ENCODE data around the gene NEB.
"Not testable (repeated sequence)": the region's sequence is repeated elsewhere in the genome, so short reads cannot be mapped to it uniquely, and the experiment has no call there.

NEB gene

DNA sequence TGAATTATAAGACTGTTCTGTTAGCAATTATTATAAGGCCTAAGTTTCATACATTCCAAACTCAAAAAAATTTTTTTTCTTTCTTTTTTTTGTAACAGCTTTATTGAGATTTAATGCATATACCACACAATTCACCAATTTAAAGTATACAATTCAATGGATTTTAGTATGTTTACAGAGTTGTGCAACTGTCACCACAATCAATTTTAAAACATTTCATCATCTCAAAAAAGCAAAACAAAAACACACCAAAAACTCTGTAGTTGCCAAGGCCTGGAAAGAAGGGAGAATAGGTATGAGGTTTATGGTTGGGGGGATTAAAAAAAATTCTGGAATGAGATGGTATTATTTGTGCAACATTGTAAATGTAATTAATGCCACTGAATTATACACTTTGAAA lies 36.1 kb downstream of the NEB start:
- not testable (repeated sequence) for H3K36me3 ChIP-seq (ENCODE audit: control insufficient read depth, insufficient read depth, low read length); H3K27ac ChIP-seq (ENCODE audit: low read depth, low read length, severe bottlenecking); H3K4me3 ChIP-seq (ENCODE audit: extremely low read depth, insufficient read depth, low read length, poor library complexity, severe bottlenecking); H3K9me3 ChIP-seq (ENCODE audit: control insufficient read depth, low read length); H3K4me1 ChIP-seq (ENCODE audit: control insufficient read depth, insufficient read depth, low read length, poor library complexity, severe bottlenecking)

DNA sequence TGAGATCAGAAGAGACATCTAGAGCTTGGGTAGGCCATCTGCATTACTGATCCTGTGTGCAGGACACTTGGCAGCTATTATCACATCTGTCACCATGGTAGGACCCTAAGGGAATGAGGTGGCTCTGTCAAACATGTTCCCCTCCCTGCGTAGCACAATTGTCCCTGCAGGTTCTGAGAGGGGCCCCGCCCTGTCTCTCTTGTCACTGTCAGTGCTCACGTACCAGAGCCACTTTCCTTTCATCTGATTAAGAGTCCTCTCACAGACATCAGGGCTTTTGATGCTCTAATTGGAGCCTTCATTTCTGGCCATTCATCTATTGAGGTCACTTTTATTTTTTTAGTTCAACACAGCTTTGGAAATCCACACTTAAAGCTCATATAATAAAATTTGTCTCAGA lies 38.5 kb downstream of the NEB start:
- Histone ChIP-seq H3K9me3 (ENCODE audit: control insufficient read depth, low read length) (no peaks in the 10 kb centered on the region), H3K4me3 (ENCODE audit: extremely low read depth, insufficient read depth, low read length, poor library complexity, severe bottlenecking) (no peak overlapping the region), H3K27ac (ENCODE audit: low read depth, low read length, severe bottlenecking) (no peak overlapping the region), H3K4me1 (ENCODE audit: control insufficient read depth, insufficient read depth, low read length, poor library complexity, severe bottlenecking) (no peaks in the 10 kb centered on the region), H3K36me3 (ENCODE audit: control insufficient read depth, insufficient read depth, low read length) (no peaks in the 10 kb centered on the region)
- WGBS, 2 experiments (ENCODE audit: insufficient coverage in 2 of 2): 82 to 88% methylated on average over 2 to 3 of the region's 3 CpGs

DNA sequence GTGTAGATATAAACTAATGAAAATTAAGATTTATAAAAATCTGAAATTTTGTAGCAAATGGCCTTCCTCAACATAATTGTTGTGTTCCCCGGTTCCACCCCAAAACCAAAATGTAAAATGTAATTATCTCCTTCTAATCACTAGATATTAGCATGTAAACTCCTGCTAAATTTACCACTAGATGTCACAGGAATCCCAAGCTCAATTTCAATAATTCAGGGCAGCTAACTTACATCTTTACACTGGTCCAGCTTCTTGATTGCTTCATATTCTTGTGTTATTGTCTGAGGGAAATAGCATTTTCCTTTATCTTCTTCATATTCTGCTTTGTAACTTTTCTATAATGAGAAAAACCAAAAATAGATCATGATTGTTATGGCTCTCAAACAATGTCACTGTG lies 42.6 kb downstream of the NEB start:
- no peaks in the 10 kb centered on the region for H3K36me3 ChIP-seq (ENCODE audit: control insufficient read depth, insufficient read depth, low read length)
- no peaks in the 10 kb centered on the region for H3K9me3 ChIP-seq (ENCODE audit: control insufficient read depth, low read length)
- H3K4me3 ChIP-seq (ENCODE audit: extremely low read depth, insufficient read depth, low read length, poor library complexity, severe bottlenecking): no peak overlapping the region
- H3K4me1 ChIP-seq (ENCODE audit: control insufficient read depth, insufficient read depth, low read length, poor library complexity, severe bottlenecking): no peaks in the 10 kb centered on the region
- H3K27ac ChIP-seq (ENCODE audit: low read depth, low read length, severe bottlenecking): no peak overlapping the region
- 100% methylated on average over 1 of the region's 1 CpG; no CpG with 5 or more reads in 1 of the 2 experiments for WGBS, 2 experiments (ENCODE audit: insufficient coverage in 2 of 2)

DNA sequence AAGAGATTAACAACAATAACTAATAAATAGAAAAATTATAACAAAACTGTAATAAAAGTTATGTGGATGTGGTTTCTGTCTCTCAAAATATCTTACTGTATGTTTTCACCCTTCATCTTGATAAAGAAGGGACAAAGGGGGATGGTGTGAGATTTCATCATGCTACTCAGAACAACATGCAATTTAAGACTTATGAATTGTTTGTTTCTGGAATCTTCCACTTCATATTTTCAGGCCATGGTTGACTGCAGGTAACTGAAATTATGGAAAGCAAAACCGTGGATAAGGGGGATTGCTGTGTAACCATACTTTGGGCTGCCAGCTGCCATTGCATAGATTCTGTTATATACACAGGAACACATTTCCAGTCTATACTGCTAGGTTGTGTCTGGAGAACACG lies 45.6 kb downstream of the NEB start:
- Histone ChIP-seq H3K9me3 (ENCODE audit: control insufficient read depth, low read length) (no peaks in the 10 kb centered on the region), H3K27ac (ENCODE audit: low read depth, low read length, severe bottlenecking) (no peak overlapping the region), H3K4me3 (ENCODE audit: extremely low read depth, insufficient read depth, low read length, poor library complexity, severe bottlenecking) (no peak overlapping the region), H3K36me3 (ENCODE audit: control insufficient read depth, insufficient read depth, low read length) (no peaks in the 10 kb centered on the region), H3K4me1 (ENCODE audit: control insufficient read depth, insufficient read depth, low read length, poor library complexity, severe bottlenecking) (no peaks in the 10 kb centered on the region)
- no CpG with 5 or more reads among the region's 2 CpGs for WGBS, 2 experiments (ENCODE audit: insufficient coverage in 2 of 2)

DNA sequence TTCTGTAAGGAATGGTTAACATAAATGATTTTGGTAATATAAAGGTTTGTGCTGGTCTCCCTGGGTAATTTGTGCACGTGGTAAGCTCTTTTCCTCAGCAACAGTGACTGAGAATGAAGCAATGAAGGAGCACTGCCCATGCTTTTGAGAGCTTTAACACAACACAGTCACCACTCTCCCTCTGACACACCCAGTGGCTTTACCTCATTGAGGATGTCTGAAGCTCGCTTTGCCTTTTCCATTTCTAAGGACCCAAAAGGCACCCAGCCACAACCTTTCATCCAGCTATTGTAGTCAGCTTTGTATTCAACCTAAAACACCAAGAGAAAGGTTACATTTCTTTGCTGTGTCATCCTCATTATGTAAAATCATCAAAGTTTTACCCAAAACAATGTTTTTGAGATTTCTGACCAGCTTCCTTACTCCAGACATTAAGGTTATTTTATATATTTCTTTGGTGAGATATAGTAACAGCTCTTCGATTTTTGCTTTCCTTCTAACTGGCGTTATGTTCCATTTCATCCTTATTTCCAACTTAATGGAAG lies 51.7 kb downstream of the NEB start:
- 63 to 65% methylated on average over 2 of the region's 4 CpGs for WGBS, 2 experiments (ENCODE audit: insufficient coverage in 2 of 2)
- no peaks in the 10 kb centered on the region for H3K9me3 ChIP-seq (ENCODE audit: control insufficient read depth, low read length)
- no peaks in the 10 kb centered on the region for H3K36me3 ChIP-seq (ENCODE audit: control insufficient read depth, insufficient read depth, low read length)
- no peak overlapping the region for H3K27ac ChIP-seq (ENCODE audit: low read depth, low read length, severe bottlenecking)
- no peak overlapping the region for H3K4me3 ChIP-seq (ENCODE audit: extremely low read depth, insufficient read depth, low read length, poor library complexity, severe bottlenecking)
- no peaks in the 10 kb centered on the region for H3K4me1 ChIP-seq (ENCODE audit: control insufficient read depth, insufficient read depth, low read length, poor library complexity, severe bottlenecking)

DNA sequence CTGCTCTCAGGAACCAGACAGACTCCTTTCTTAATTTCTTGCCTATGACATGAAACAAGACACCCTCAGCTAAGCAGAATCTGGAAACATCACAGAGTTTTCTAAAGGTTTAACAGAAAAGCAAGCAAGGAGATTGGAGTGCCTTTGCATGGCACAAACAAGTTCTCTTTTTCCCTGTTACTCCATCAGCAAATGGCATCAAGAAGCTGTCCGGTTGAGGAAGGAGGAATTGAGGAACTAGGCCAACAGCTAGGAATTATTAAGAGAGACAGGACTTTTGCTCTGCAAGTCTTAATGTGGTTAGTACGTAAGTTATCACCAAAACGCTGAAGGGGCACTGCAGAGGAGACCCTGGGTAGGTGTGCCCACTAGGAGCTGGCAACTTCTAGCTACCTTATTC lies 53.2 kb downstream of the NEB start:
- Histone ChIP-seq H3K9me3 (ENCODE audit: control insufficient read depth, low read length) (no peaks in the 10 kb centered on the region), H3K27ac (ENCODE audit: low read depth, low read length, severe bottlenecking) (no peak overlapping the region), H3K4me3 (ENCODE audit: extremely low read depth, insufficient read depth, low read length, poor library complexity, severe bottlenecking) (no peak overlapping the region), H3K4me1 (ENCODE audit: control insufficient read depth, insufficient read depth, low read length, poor library complexity, severe bottlenecking) (no peaks in the 10 kb centered on the region), H3K36me3 (ENCODE audit: control insufficient read depth, insufficient read depth, low read length) (no peaks in the 10 kb centered on the region)
- WGBS, 2 experiments (ENCODE audit: insufficient coverage in 2 of 2): 86 to 98% methylated on average over 2 to 3 of the region's 3 CpGs

DNA sequence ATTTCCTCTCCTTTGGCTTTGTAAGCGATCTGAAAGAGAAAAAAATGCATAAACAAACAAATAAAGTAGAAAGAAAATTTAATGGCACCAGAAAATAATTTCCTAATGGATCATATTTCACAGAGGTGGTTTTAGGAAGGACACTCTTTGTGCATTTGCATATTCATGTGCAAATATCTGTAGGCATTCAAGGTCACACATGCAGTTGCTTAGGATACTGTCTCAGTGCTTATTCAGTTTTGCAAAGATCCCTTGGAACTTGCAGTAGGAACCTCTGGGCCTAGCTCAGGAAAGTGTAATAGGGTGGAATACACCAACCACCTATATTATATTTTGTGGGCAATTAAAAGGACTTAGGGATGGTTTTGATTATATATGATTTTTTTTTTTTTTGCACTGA lies 54.3 kb downstream of the NEB start:
- H3K4me3 ChIP-seq (ENCODE audit: extremely low read depth, insufficient read depth, low read length, poor library complexity, severe bottlenecking): no peak overlapping the region
- WGBS, 2 experiments (ENCODE audit: insufficient coverage in 2 of 2): no CpG with 5 or more reads among the region's 1 CpG

DNA sequence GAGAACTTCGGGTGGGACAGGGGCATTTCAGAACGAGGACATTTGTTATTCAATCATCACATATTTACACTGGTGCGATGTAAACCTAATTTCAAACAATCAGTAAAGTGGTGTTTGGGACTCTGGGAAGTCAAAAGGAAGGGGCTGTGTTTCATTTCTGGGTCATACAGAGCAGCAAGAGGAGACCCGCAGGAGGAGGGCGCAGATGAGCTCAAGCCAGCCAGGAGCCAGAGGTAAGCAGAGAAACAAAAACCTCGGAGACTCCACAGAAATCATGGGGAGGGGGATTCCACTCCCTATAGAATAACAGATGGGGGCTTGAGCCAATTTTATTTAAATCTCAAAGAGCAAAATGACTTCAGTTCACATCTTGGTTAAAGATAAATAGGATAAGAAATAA lies 55.4 kb downstream of the NEB start:
- H3K9me3 ChIP-seq (ENCODE audit: control insufficient read depth, low read length): no peaks in the 10 kb centered on the region
- no peaks in the 10 kb centered on the region for H3K36me3 ChIP-seq (ENCODE audit: control insufficient read depth, insufficient read depth, low read length)
- no peak overlapping the region for H3K4me3 ChIP-seq (ENCODE audit: extremely low read depth, insufficient read depth, low read length, poor library complexity, severe bottlenecking)
- H3K27ac ChIP-seq (ENCODE audit: low read depth, low read length, severe bottlenecking): no peak overlapping the region
- no peaks in the 10 kb centered on the region for H3K4me1 ChIP-seq (ENCODE audit: control insufficient read depth, insufficient read depth, low read length, poor library complexity, severe bottlenecking)
- 76 to 82% methylated on average over 2 of the region's 6 CpGs for WGBS, 2 experiments (ENCODE audit: insufficient coverage in 2 of 2)

More for the DNA sequence above, 54.3 kb downstream of the NEB start:
- H3K36me3 ChIP-seq (ENCODE audit: control insufficient read depth, insufficient read depth, low read length): no peaks in the 10 kb centered on the region
- no peaks in the 10 kb centered on the region for H3K9me3 ChIP-seq (ENCODE audit: control insufficient read depth, low read length)
- no peaks in the 10 kb centered on the region for H3K4me1 ChIP-seq (ENCODE audit: control insufficient read depth, insufficient read depth, low read length, poor library complexity, severe bottlenecking)
- H3K27ac ChIP-seq (ENCODE audit: low read depth, low read length, severe bottlenecking): no peak overlapping the region

DNA sequence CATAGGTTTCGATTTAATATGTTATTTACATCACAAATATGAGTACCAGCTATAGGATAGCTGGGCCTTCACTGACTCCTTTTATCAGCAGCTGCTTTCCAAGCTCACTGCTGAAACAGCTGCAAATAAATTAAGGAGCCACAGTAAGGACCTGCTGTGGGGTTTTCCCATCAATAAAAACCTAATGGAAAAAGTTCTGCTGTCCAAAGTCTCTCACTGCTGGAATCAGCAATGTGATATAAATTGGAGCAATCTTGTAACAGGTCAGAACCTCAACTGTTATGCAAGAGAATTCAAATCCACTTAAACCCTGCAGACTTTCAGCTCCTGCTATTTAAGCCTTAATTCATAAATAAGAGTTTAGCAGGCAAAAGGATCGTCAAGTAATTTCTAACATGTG lies 61.3 kb downstream of the NEB start:
- WGBS, 2 experiments (ENCODE audit: insufficient coverage in 2 of 2): no CpG with 5 or more reads among the region's 2 CpGs
- Histone ChIP-seq H3K9me3 (ENCODE audit: control insufficient read depth, low read length) (no peaks in the 10 kb centered on the region), H3K36me3 (ENCODE audit: control insufficient read depth, insufficient read depth, low read length) (no peaks in the 10 kb centered on the region), H3K4me1 (ENCODE audit: control insufficient read depth, insufficient read depth, low read length, poor library complexity, severe bottlenecking) (peaks cover 10% of the 10 kb centered on the region), H3K27ac (ENCODE audit: low read depth, low read length, severe bottlenecking) (no peak overlapping the region), H3K4me3 (ENCODE audit: extremely low read depth, insufficient read depth, low read length, poor library complexity, severe bottlenecking) (no peak overlapping the region)

DNA sequence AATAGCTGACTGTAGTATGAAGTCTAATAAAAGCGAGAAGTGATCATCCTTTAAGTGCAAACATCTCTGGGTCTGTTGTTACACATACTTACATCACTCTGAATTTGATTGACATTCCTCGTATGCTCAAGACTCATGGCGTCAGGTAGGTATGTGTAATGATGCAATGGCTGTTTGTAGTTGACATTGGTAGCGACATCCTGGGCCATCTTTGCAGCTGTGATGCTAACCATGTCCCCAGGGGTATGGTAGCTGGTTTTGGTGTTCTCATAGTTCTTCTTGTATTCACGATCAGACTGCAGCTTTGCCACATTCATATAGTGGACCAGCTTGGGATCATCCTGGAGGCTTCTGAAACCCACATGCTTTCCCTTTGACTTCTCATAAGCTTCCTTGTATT lies 62.0 kb downstream of the NEB start:
- H3K9me3 ChIP-seq (ENCODE audit: control insufficient read depth, low read length): no peaks in the 10 kb centered on the region
- H3K4me1 ChIP-seq (ENCODE audit: control insufficient read depth, insufficient read depth, low read length, poor library complexity, severe bottlenecking): peaks cover 10% of the 10 kb centered on the region
- no peak overlapping the region for H3K27ac ChIP-seq (ENCODE audit: low read depth, low read length, severe bottlenecking)
- no peaks in the 10 kb centered on the region for H3K36me3 ChIP-seq (ENCODE audit: control insufficient read depth, insufficient read depth, low read length)
- WGBS, 2 experiments (ENCODE audit: insufficient coverage in 2 of 2): 93 to 100% methylated on average over 2 of the region's 5 CpGs
- H3K4me3 ChIP-seq (ENCODE audit: extremely low read depth, insufficient read depth, low read length, poor library complexity, severe bottlenecking): no peak overlapping the region

DNA sequence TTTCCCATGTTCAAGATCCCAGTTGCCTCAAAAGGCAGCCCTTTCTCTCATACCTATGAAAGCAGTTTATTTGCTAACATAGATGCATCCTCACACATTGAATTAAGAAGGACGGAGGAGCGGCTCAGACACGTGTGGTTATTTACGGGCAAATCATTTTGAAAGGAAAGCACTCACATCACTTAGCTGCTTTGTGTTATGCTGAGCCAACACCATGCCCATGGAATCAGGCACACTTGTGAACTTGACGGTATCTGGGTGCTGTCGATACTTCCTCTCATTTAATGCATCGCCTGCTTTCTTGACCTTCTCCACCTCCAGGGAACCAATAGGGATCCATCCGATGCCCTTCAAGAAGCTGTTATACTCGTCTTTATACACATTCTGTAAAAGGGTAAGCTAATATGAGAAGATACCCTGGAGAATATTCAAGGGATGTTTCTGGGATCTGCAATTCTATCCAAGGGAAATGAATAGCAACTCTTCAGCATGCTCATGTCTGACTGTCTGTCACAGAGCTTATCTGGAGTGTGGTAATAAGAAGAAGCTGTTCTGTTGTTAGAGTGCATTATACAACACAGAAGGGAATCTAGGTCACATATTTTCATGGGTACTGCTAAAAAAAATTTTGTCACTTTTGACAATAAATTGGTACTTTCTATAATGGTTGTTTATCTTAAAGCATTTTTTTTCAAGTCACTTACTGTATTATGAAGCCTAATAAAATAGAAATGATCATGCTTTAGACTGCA lies 63.3 kb downstream of the NEB start:
- Histone ChIP-seq H3K36me3 (ENCODE audit: control insufficient read depth, insufficient read depth, low read length) (no peaks in the 10 kb centered on the region), H3K4me3 (ENCODE audit: extremely low read depth, insufficient read depth, low read length, poor library complexity, severe bottlenecking) (no peak overlapping the region)

More for the DNA sequence above, 63.3 kb downstream of the NEB start:
- Histone ChIP-seq H3K27ac (ENCODE audit: low read depth, low read length, severe bottlenecking) (no peak overlapping the region), H3K4me1 (ENCODE audit: control insufficient read depth, insufficient read depth, low read length, poor library complexity, severe bottlenecking) (peaks cover 10% of the 10 kb centered on the region), H3K9me3 (ENCODE audit: control insufficient read depth, low read length) (no peaks in the 10 kb centered on the region)
- WGBS, 2 experiments (ENCODE audit: insufficient coverage in 2 of 2): 94 to 97% methylated on average over 5 to 8 of the region's 9 CpGs

Data from mesodermal cell (in vitro differentiated cells).